ENCODE results near the gene SLC35E3.

DNA sequence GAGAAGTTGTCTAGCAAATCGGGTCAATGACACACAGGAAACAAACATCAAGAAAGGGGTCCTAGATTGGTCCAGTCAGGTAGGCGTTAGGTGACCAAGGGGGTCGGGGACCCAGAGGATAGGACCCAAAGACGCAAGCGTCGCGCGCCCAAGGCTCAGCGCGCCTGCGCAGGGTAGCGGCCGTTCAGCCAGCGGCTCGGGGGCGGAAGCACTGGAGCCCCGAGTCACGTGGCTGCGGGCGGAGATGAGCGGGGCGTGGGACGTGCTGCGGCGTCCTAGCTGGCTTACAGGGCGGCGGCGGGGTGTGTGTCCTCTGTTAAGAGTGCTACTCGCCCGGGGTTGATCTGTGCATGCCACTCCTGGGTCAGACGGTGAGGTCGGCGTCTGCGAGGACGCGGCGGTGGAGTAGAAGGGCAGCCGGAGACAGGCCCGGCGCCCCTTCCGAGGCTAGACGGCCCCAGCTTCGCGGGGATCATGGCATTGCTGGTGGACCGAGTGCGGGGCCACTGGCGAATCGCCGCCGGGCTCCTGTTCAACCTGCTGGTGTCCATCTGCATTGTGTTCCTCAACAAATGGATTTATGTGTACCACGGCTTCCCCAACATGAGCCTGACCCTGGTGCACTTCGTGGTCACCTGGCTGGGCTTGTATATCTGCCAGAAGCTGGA, at the start of gene SLC35E3:
- TF ChIP-seq EP300 (IDR thresholded peaks at IDR 0.05) = no peak
- TF ChIP-seq, protein P1, sequence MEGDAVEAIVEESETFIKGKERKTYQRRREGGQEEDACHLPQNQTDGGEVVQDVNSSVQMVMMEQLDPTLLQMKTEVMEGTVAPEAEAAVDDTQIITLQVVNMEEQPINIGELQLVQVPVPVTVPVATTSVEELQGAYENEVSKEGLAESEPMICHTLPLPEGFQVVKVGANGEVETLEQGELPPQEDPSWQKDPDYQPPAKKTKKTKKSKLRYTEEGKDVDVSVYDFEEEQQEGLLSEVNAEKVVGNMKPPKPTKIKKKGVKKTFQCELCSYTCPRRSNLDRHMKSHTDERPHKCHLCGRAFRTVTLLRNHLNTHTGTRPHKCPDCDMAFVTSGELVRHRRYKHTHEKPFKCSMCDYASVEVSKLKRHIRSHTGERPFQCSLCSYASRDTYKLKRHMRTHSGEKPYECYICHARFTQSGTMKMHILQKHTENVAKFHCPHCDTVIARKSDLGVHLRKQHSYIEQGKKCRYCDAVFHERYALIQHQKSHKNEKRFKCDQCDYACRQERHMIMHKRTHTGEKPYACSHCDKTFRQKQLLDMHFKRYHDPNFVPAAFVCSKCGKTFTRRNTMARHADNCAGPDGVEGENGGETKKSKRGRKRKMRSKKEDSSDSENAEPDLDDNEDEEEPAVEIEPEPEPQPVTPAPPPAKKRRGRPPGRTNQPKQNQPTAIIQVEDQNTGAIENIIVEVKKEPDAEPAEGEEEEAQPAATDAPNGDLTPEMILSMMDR (IDR thresholded peaks at IDR 0.05) = peak in 1 of 4 experiments; percentile 30
